Skin epidermis (tissue), 12 donors: ENCODE data around the gene ATXN7.

Source experiments
- H3K27ac ChIP-seq, 21 experiments: fragments of 200-600 bp; sonication (generic) in 11 of 21; one replicate each; pipeline ENCODE4 v1.5.0; 2020; ENCODE audit warnings: mild to moderate bottlenecking in 3 of 21, inconsistent platforms in 2 of 21, moderate library complexity in 2 of 21
- H3K4me3 ChIP-seq, 7 experiments: fragments of 200-600 bp; sonication (generic) in 2 of 7; one replicate each; pipeline ENCODE4 v1.5.0; 2020; ENCODE audit warnings: inconsistent platforms in 2 of 7, mild to moderate bottlenecking in 2 of 7, moderate library complexity in 1 of 7

The ATXN7 gene

GRCh38 chr3:63975723-63976122 lies 112.1 kb downstream of the ATXN7 start:
- Histone ChIP-seq H3K4me3 (no peak overlapping the region), H3K27ac (peak overlapping the region in 19 of 21 experiments; percentile 2 to 82 (median 57))

GRCh38 chr3:63976161-63976871 lies 112.6 kb downstream of the ATXN7 start:
- Histone ChIP-seq H3K4me3 (no peak overlapping the region), H3K27ac (peak overlapping the region in 18 of 21 experiments; percentile 2 to 82 (median 62))

- no peak overlapping the region for H3K4me3 ChIP-seq
- peak overlapping the region in 15 of 21 experiments; percentile 2 to 82 (median 57) for H3K27ac ChIP-seq
These were observed 113.2 kb downstream of the ATXN7 start for GRCh38 chr3:63976872-63977200.

- H3K4me3 ChIP-seq = no peak overlapping the region
- H3K27ac ChIP-seq = peak overlapping the region in 9 of 21 experiments; percentile 7 to 82 (median 63)
These were observed 114.2 kb downstream of the ATXN7 start for GRCh38 chr3:63977893-63978292.

GRCh38 chr3:63979093-63979885 lies 115.6 kb downstream of the ATXN7 start:
- H3K4me3 ChIP-seq = peak overlapping the region in 1 of 7 experiments; percentile 7
- peak overlapping the region in 12 of 21 experiments; percentile 10 to 82 (median 40) for H3K27ac ChIP-seq

- Histone ChIP-seq H3K4me3 (no peak overlapping the region), H3K27ac (peak overlapping the region in 9 of 21 experiments; percentile 10 to 82 (median 42))
These were observed 116.4 kb downstream of the ATXN7 start for GRCh38 chr3:63980019-63980418.

GRCh38 chr3:63980830-63981498 lies 117.3 kb downstream of the ATXN7 start:
- Histone ChIP-seq H3K4me3 (no peak overlapping the region), H3K27ac (peak overlapping the region in 3 of 21 experiments; percentile 26 to 64 (median 31))

- Histone ChIP-seq H3K27ac (no peak overlapping the region), H3K4me3 (no peak overlapping the region)
These were observed 118.3 kb downstream of the ATXN7 start for GRCh38 chr3:63981980-63982379.

GRCh38 chr3:63984391-63984790 lies 120.7 kb downstream of the ATXN7 start:
- Histone ChIP-seq H3K27ac (no peak overlapping the region), H3K4me3 (no peak overlapping the region)

- Histone ChIP-seq H3K4me3 (no peak overlapping the region), H3K27ac (no peak overlapping the region)
These were observed 122.5 kb downstream of the ATXN7 start for GRCh38 chr3:63986146-63986545.

GRCh38 chr3:63986831-63987230 lies 123.2 kb downstream of the ATXN7 start:
- Histone ChIP-seq H3K27ac (no peak overlapping the region), H3K4me3 (no peak overlapping the region)

- no peak overlapping the region for H3K4me3 ChIP-seq
- H3K27ac ChIP-seq = no peak overlapping the region
These were observed 125.3 kb downstream of the ATXN7 start for GRCh38 chr3:63988943-63989342.

- peak overlapping the region in 2 of 21 experiments; percentile 5 to 38 for H3K27ac ChIP-seq
- H3K4me3 ChIP-seq = no peak overlapping the region
These were observed 126.5 kb downstream of the ATXN7 start for GRCh38 chr3:63990204-63990603.

GRCh38 chr3:63990733-63991132 lies 127.1 kb downstream of the ATXN7 start:
- H3K4me3 ChIP-seq = no peak overlapping the region
- H3K27ac ChIP-seq = peak overlapping the region in 1 of 21 experiments; percentile 38

- Histone ChIP-seq H3K4me3 (no peak overlapping the region), H3K27ac (no peak overlapping the region)
These were observed 128.0 kb downstream of the ATXN7 start for GRCh38 chr3:63991666-63992065.

- Histone ChIP-seq H3K27ac (peak overlapping the region in 2 of 21 experiments; percentile 20 to 47), H3K4me3 (no peak overlapping the region)
These were observed 129.0 kb downstream of the ATXN7 start for GRCh38 chr3:63992516-63993209.

GRCh38 chr3:63993653-63994079 lies 130.0 kb downstream of the ATXN7 start:
- no peak overlapping the region for H3K4me3 ChIP-seq
- peak overlapping the region in 2 of 21 experiments; percentile 9 to 20 for H3K27ac ChIP-seq

- no peak overlapping the region for H3K27ac ChIP-seq
- no peak overlapping the region for H3K4me3 ChIP-seq
These were observed 131.4 kb downstream of the ATXN7 start for GRCh38 chr3:63995086-63995485.

GRCh38 chr3:63998852-63999754 lies 135.4 kb downstream of the ATXN7 start:
- H3K27ac ChIP-seq = no peak overlapping the region
- no peak overlapping the region for H3K4me3 ChIP-seq
